ENCODE measurements around the gene LRBA.

GRCh38 chr4:150477869-150478268, 537.2 kb downstream of the LRBA start:
- TF ChIP-seq CTCF (IDR thresholded peaks at IDR 0.05) (no peak), POLR2A (IDR thresholded peaks at IDR 0.05) (no peak)

Measured in ovary (tissue), 3 donors.